Naive thymus-derived CD4-positive, alpha-beta T cell (primary cell): ENCODE results near the gene LBR. TPM values are rescaled to one million over a fixed set of nuclear protein-coding genes. Genes with fewer than 3 reads are reported as not detected.

Experiments used
- ATAC-seq: fragments of 150-1000 bp; cut with Tn5 transposase; 2 replicates; pipeline ENCODE4 v1.10.0; 2021; ENCODE audit warnings: mild to moderate bottlenecking, moderate library complexity
- CTCF ChIA-PET: fragments of 350-600 bp; sonication (Branson Sonifier 250); formaldehyde crosslinking; loops from one replicate; lab custom pipeline; 2021; ENCODE audit warnings: antibody characterized with exemption; lab: Charles Lee
- POLR2A ChIA-PET: fragments of 350-600 bp; sonication (Branson Sonifier 250); formaldehyde crosslinking; loops from one replicate; lab custom pipeline; 2021; ENCODE audit warnings: antibody characterized with exemption, inconsistent platforms; lab: Charles Lee
- DNase-seq, 9 donors: peaks; one replicate each; pipeline versions ENCODE4 v3.0.0 to v3.0.0-alpha.2; 2020 to 2022; ENCODE audit warnings: mixed read lengths in 1 of 9
- H3K27ac ChIP-seq: one replicate; pipeline ENCODE4 v1.7.0; 2013; ENCODE audit warnings: mild to moderate bottlenecking, low read depth, low read length, moderate library complexity
- H3K27me3 ChIP-seq, 2 donors: one replicate each; pipeline ENCODE4 v1.7.0; 2013; ENCODE audit warnings: low read length in 2 of 2, mild to moderate bottlenecking in 2 of 2, moderate library complexity in 2 of 2; ENCODE audit not compliant: control insufficient read depth in 2 of 2, insufficient read depth in 2 of 2
- H3K36me3 ChIP-seq, 3 experiments: 1 replicate in 2 of 3; 2 replicates in 1 of 3; pipeline ENCODE4 v1.7.0; 2013; ENCODE audit warnings: low read length in 3 of 3, mild to moderate bottlenecking in 3 of 3, moderate library complexity in 1 of 3; ENCODE audit not compliant: insufficient read depth in 3 of 3, control insufficient read depth in 2 of 3
- H3K4me1 ChIP-seq, 2 donors: one replicate each; pipeline ENCODE4 v1.7.0; 2013; ENCODE audit warnings: low read length in 2 of 2, mild to moderate bottlenecking in 2 of 2, moderate library complexity in 1 of 2; ENCODE audit not compliant: control insufficient read depth in 2 of 2, insufficient read depth in 2 of 2
- H3K4me3 ChIP-seq: 2 replicates; pipeline ENCODE4 v1.7.0; 2013; ENCODE audit warnings: mild to moderate bottlenecking, low read length
- H3K9me3 ChIP-seq, 3 experiments: 1 replicate in 2 of 3; 2 replicates in 1 of 3; pipeline ENCODE4 v1.7.0; 2013; ENCODE audit warnings: low read length in 3 of 3; ENCODE audit not compliant: control insufficient read depth in 2 of 3
- H3K27ac Mint-ChIP-seq, 9 donors: one replicate each; pipeline ENCODE4 v1.8.0; 2020 to 2022; ENCODE audit warnings: mixed read lengths in 9 of 9, mild to moderate bottlenecking in 8 of 9, moderate library complexity in 5 of 9, inconsistent platforms in 2 of 9
- H3K27me3 Mint-ChIP-seq, 5 donors: one replicate each; pipeline ENCODE4 v1.8.0; 2021 to 2022; ENCODE audit warnings: mixed read lengths in 5 of 5, mild to moderate bottlenecking in 1 of 5
- H3K36me3 Mint-ChIP-seq, 5 donors: one replicate each; pipeline ENCODE4 v1.8.0; 2020 to 2022; ENCODE audit warnings: mixed read lengths in 5 of 5, mild to moderate bottlenecking in 3 of 5, inconsistent platforms in 1 of 5
- H3K4me1 Mint-ChIP-seq, 7 donors: one replicate each; pipeline ENCODE4 v1.8.0; 2020 to 2022; ENCODE audit warnings: mixed read lengths in 7 of 7, mild to moderate bottlenecking in 3 of 7, inconsistent platforms in 1 of 7
- H3K4me3 Mint-ChIP-seq, 10 donors: one replicate each; pipeline ENCODE4 v1.8.0; 2020 to 2022; ENCODE audit warnings: mild to moderate bottlenecking in 10 of 10, mixed read lengths in 10 of 10, moderate library complexity in 6 of 10, inconsistent platforms in 2 of 10
- H3K9me3 Mint-ChIP-seq, 11 donors: one replicate each; pipeline ENCODE4 v1.8.0; 2020 to 2022; ENCODE audit warnings: mixed read lengths in 11 of 11, mild to moderate bottlenecking in 4 of 11, inconsistent platforms in 1 of 11, moderate library complexity in 1 of 11
- intact Hi-C, 2 donors: fragments of 100-400 bp; cut with micrococcal nuclease; formaldehyde crosslinking; loops; one replicate each; pipeline ENCODE4 v1.15.1; 2023
- polyA plus RNA-seq, 2 donors: library from polyadenylated mRNA; unstranded; fragments of 300-500 nt; fragmentation: Illumina TruSeq; gene quantifications; one replicate each; pipeline ENCODE4 v1.2.3, GENCODE V29; 2021
- total RNA-seq, 6 experiments: library from RNA in 5 of 6; stranded (reverse) in 5 of 6; gene quantifications; 1 replicate in 5 of 6; 2 replicates in 1 of 6; pipeline ENCODE4 v1.2.3 and lab custom pipeline; 2021 to 2026

The LBR gene
- total and polyA plus RNA-seq, 7 experiments from 2014 or later: 104 to 220 (median 128) TPM

DNA sequence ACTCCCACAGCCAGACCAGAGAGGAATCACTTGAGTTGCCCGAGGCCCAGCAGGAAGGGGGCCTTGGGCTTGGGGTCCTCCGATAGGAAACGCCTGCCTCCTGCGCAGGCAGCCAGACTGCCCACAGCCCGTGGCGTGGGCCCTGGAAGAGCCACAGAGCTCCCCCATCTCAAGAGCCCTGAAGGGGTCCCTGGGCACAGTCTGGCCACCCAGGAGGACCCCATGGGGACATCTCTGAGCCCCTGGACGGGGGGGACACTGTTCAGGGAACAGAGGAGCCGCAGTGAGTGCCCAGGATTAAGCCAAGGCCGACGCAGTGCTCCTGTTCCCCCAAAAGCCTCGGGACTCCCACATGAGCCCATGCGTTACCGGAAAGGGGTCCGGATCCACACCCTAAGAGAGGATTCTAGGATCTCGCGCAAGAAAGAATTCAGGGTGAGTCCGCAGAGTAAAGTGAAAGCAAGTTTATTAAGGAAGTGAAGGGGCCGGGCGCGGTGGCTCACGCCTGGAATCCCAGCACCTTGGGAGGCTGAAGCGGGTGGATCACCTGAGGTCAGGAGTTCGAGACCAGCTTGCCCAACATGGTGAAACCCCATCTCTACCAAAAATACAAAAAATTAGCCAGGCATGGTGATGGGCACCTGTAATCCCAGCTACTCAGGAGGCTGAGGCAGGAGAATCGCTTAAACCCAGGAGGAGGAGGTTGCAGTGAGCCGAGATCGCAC, 38.1 kb upstream of the LBR start:
- DNase-seq: no peak
- H3K4me3 Mint-ChIP-seq: peak overlapping the region in 6 of 10 donors; percentile 17 to 67 (median 33)
- Histone ChIP-seq H3K27ac (no peak overlapping the region), H3K36me3 (no peaks in the 10 kb centered on the region), H3K4me1 (peaks cover 25 to 55% of the 10 kb centered on the region in 2 donors), H3K4me3 (no peak overlapping the region), H3K9me3 (no peaks in the 10 kb centered on the region), H3K27me3 (no peaks in the 10 kb centered on the region)
- ATAC-seq: no peak
- H3K27ac Mint-ChIP-seq: peak overlapping the region; percentile 45 to 98 (median 87)
- intact Hi-C loops: loop anchor here (2.0 to 5.0 kb wide), 4 partner anchors 311 to 721 kb away; partner anchors contain the start of genes ACBD3 (in 1 of the 2) and SRP9 (in 1 of the 2)
- no peaks in the 10 kb centered on the region for H3K36me3 Mint-ChIP-seq
- peaks cover 0 to 1% (median 0%) of the 10 kb centered on the region in 11 donors for H3K9me3 Mint-ChIP-seq
- CTCF ChIA-PET: interaction anchor here (1.3 kb wide), 1 partner anchor 9 kb away, joined by 4 read pairs; no protein-coding TSS in a partner anchor
- peaks cover 32 to 67% (median 51%) of the 10 kb centered on the region in 7 donors for H3K4me1 Mint-ChIP-seq
- POLR2A ChIA-PET: interaction anchor here (1.3 to 4.2 kb wide), 4 partner anchors 21 to 533 kb away, joined by 3 to 131 read pairs (median 16); partner anchors contain the start of genes SDE2 and SRP9
- H3K27me3 Mint-ChIP-seq: no peaks in the 10 kb centered on the region

DNA sequence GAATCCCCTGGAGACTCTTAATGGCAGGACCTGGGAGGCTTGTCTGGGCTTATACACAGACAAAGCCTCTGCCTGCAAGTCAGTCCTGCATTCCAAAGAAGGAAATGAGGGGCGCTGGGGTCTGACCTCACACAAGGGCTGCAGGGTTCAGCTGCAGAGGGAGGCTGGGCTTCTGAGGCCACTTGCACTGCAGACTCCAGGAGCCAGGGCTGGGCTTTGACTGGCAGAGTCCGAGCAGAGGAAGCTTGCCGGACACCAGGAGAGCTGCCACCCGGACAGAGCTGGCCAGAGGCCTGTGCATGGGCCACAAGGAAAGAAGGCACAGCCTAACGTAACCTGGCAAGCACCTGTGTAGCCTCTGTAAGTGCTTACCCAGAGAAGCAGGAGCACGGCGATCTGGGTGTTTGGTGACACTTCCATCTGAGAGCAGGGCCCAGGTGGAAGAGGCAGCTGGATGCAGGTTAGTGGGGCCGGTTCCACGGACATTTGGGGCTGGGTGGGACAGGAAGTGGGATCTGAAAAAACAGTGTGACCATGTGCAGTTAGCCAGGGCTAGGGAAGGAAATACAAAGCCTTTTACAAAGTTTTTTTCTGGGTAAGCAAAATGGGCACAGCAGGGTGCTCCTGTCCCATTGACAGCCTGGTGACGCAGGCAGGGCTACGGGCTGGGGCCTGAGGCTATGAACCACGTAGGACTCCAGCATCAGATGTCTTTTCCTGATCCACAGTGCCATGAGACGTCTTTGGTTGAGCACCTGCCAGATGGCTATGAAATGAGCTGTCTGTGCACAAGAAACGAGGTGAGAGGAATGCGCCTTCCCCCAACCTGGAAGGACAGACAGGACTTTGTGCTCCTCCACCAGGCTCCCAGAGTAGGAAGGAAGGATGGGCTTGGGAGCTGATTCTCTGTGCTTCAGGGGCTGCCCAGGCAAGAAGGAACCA, 37.3 kb upstream of the LBR start:
- ATAC-seq (no peak), DNase-seq (no peak)
- ChIA-PET CTCF (interaction anchor here (0.6 to 1.3 kb wide), 2 partner anchors 10 to 25 kb away, joined by 4 read pairs; no protein-coding TSS in a partner anchor), POLR2A (interaction anchor here (0.7 to 2.1 kb wide), 3 partner anchors 20 to 534 kb away, joined by 3 to 5 read pairs (median 3); partner anchors contain the start of gene SDE2)
- Mint-ChIP-seq H3K4me3 (peak overlapping the region in 5 of 10 donors; percentile 17 to 47 (median 25)), H3K27ac (peak overlapping the region in 8 of 9 donors; percentile 48 to 89 (median 77)), H3K27me3 (no peaks in the 10 kb centered on the region), H3K4me1 (peaks cover 35 to 73% (median 56%) of the 10 kb centered on the region in 7 donors), H3K36me3 (no peaks in the 10 kb centered on the region), H3K9me3 (peaks cover 0 to 1% (median 0%) of the 10 kb centered on the region in 11 donors)
- Histone ChIP-seq H3K9me3 (no peaks in the 10 kb centered on the region), H3K4me1 (peaks cover 33 to 62% of the 10 kb centered on the region in 2 donors), H3K36me3 (no peaks in the 10 kb centered on the region), H3K4me3 (no peak overlapping the region), H3K27me3 (no peaks in the 10 kb centered on the region), H3K27ac (no peak overlapping the region)
- intact Hi-C loops: loop anchor here in 1 of 2 donors (5.0 kb wide), 1 partner anchor 657 kb away; no protein-coding TSS in a partner anchor

DNA sequence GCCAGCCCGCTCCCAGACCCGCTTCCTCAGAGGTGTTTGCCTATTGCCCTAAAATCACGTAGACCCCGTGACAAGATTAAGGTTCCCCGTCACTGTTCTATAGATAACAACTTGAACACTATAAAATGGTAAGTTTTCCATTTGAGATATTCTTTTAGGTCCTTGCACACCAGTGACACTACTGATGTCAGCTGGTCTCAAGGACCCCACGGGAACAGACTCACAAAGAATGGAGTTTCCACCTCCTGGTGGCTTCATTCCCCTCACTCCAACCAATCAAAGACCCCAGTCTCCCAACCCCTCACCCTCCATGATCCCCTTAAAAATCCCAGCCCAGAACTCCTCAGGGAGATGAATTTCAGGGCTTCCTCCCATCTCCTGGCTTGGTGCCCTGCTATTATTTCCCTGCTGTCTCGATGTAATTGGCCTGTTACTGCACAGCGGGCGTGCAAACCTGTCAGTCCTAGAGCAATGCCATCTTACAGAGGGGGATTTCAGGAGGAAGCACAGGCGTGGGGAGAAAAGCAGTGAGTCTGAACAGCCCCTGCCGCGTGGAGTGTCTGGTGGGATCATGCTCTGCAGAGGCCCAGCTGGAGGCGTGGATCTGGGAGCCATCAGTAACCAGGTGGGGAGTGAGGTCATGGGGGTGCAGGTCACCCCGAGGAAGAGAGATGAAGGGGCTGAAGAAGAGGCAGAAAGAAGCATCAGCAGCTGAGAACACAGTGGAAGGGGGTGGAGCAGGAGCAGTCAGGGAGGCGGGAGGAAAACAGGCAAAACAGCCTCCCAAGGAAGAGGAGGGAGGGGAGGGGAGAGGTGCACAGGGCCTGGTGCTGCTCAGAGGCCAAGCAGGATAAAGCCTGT, 35.1 kb upstream of the LBR start:
- H3K4me3 ChIP-seq: no peak overlapping the region
- peaks cover 0 to 3% (median 0%) of the 10 kb centered on the region in 5 donors for H3K27me3 Mint-ChIP-seq
- POLR2A ChIA-PET: interaction anchor here (2.1 kb wide), 1 partner anchor 18 kb away, joined by 5 read pairs; no protein-coding TSS in a partner anchor
- no peak overlapping the region for H3K27ac ChIP-seq
- peaks cover 0 to 1% (median 0%) of the 10 kb centered on the region in 11 donors for H3K9me3 Mint-ChIP-seq
- no peaks in the 10 kb centered on the region for H3K9me3 ChIP-seq
- CTCF ChIA-PET: interaction anchor here (0.8 kb wide), 1 partner anchor 10 kb away, joined by 3 read pairs; no protein-coding TSS in a partner anchor
- intact Hi-C loops: no loop called here
- H3K36me3 Mint-ChIP-seq: no peaks in the 10 kb centered on the region
- H3K4me1 ChIP-seq: peaks cover 19 to 52% of the 10 kb centered on the region in 2 donors
- H3K27me3 ChIP-seq: no peaks in the 10 kb centered on the region
- ATAC-seq (no peak), DNase-seq (no peak)
- peak overlapping the region in 3 of 10 donors; percentile 54 to 64 (median 56) for H3K4me3 Mint-ChIP-seq
- H3K27ac Mint-ChIP-seq: peak overlapping the region in 4 of 9 donors; percentile 34 to 76 (median 58)
- H3K36me3 ChIP-seq: no peaks in the 10 kb centered on the region
- H3K4me1 Mint-ChIP-seq: peaks cover 25 to 71% (median 47%) of the 10 kb centered on the region in 7 donors

DNA sequence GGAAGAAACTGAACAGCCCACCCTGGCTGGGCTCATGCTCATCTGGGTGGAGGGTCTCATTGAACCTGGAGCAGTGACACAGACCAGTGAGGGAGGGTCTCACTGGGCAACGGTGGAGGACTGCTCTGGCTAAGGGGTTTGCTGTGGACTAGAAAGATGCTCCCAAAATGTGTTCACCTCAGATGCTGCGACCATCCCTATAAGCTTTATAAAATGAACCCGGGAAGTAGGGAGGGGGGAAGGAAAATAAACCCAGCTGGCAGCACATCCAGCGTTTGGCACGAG, 34.5 kb upstream of the LBR start:
- CTCF ChIA-PET: interaction anchor here (0.8 kb wide), 1 partner anchor 11 kb away, joined by 3 read pairs; no protein-coding TSS in a partner anchor
- intact Hi-C loops: no loop called here
- H3K27me3 ChIP-seq: no peaks in the 10 kb centered on the region
- Mint-ChIP-seq H3K4me3 (no peak overlapping the region), H3K36me3 (no peaks in the 10 kb centered on the region), H3K27ac (peak overlapping the region in 3 of 9 donors; percentile 14 to 61 (median 34)), H3K4me1 (peaks cover 25 to 69% (median 45%) of the 10 kb centered on the region in 7 donors), H3K9me3 (peaks cover 0 to 1% (median 0%) of the 10 kb centered on the region in 11 donors), H3K27me3 (peaks cover 0 to 3% (median 0%) of the 10 kb centered on the region in 5 donors)
- no peak for DNase-seq
- H3K4me3 ChIP-seq: no peak overlapping the region
- no peak for ATAC-seq
- H3K27ac ChIP-seq: no peak overlapping the region
- no peaks in the 10 kb centered on the region for H3K36me3 ChIP-seq
- H3K4me1 ChIP-seq: peaks cover 18 to 49% of the 10 kb centered on the region in 2 donors
- POLR2A ChIA-PET: interaction anchor here (2.9 kb wide), 1 partner anchor 18 kb away, joined by 17 read pairs; no protein-coding TSS in a partner anchor
- H3K9me3 ChIP-seq: no peaks in the 10 kb centered on the region

DNA sequence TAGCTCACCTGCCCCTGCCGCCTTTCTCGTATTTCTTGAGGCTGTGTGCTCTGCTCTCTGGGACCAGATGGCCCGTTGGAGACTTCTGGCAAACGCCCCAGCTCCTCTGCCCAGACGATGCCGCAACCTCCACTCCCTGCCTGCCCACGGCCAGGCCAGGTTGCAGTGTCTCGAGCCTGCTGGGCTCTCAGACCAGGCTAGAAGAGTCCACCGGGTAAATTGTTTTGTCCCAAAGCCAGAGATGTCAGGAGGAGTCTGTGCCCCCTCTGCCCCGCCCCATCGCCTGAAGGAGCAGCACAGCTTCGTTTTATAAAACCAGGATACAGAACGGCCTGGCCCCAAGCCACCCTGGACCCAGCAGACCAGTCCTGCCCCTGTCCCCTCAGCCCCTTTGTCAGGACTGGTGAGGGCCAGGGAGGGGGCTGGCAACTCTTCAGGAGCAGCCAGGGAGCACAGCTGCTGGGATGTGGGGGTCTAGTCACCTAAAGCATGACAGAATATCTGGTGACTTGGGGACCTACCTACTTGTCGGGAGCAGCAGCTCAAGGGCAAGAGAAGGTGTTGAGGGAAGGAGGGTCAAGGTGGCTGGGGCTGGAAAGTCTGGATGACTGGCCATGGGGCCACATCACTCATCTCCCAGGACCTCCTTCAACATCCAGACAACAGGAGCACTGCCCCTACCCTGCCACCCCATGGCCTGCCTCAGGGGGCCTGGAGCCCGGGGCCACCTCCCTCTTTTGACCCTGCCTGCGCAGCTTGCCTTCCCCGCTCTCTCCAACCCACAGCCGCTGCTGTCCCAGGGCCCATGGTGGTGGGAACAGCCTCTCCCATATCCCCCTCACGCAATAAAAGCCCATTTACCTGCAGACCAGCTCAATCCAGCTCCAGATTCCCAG, 33.9 kb upstream of the LBR start:
- POLR2A ChIA-PET: interaction anchor here (2.1 to 2.9 kb wide), 2 partner anchors 15 to 17 kb away, joined by 12 to 17 read pairs; no protein-coding TSS in a partner anchor
- H3K36me3 ChIP-seq: no peaks in the 10 kb centered on the region
- peak overlapping the region in 3 of 9 donors; percentile 25 to 61 (median 34) for H3K27ac Mint-ChIP-seq

More for the DNA sequence above, 33.9 kb upstream of the LBR start:
- H3K9me3 Mint-ChIP-seq: peaks cover 0 to 3% (median 0%) of the 10 kb centered on the region in 11 donors
- no peak overlapping the region for H3K27ac ChIP-seq
- no peak overlapping the region for H3K4me3 ChIP-seq
- peaks cover 0 to 3% (median 0%) of the 10 kb centered on the region in 5 donors for H3K27me3 Mint-ChIP-seq
- peaks cover 15 to 43% of the 10 kb centered on the region in 2 donors for H3K4me1 ChIP-seq
- peaks cover 0 to 2% (median 0%) of the 10 kb centered on the region in 5 donors for H3K36me3 Mint-ChIP-seq
- no peak for ATAC-seq
- peaks cover 22 to 64% (median 41%) of the 10 kb centered on the region in 7 donors for H3K4me1 Mint-ChIP-seq
- no peak for DNase-seq
- no peaks in the 10 kb centered on the region for H3K9me3 ChIP-seq
- intact Hi-C loops: no loop called here
- H3K27me3 ChIP-seq: no peaks in the 10 kb centered on the region
- CTCF ChIA-PET: interaction anchor here (0.8 kb wide), 1 partner anchor 11 kb away, joined by 3 read pairs; no protein-coding TSS in a partner anchor
- H3K4me3 Mint-ChIP-seq: peak overlapping the region in 1 of 10 donors; percentile 23
